GM10248 (cell line): ENCODE results near the gene LUZP2.

Experiments
- CTCF ChIA-PET: fragments of 300-600 bp; sonication (Branson Sonifier 250); formaldehyde crosslinking; extraction: SDS; loops from one replicate; lab custom pipeline; 2021; ENCODE audit warnings: antibody characterized with exemption; lab: Yijun Ruan, JAX
- POLR2A ChIA-PET: fragments of 350-650 bp; sonication (Branson Sonifier 250); formaldehyde crosslinking; extraction: SDS; loops from one replicate; lab custom pipeline; 2020; ENCODE audit warnings: antibody characterized with exemption; lab: Yijun Ruan, JAX
- DNase-seq: peaks from one replicate; pipeline ENCODE4 v3.0.0; 2012; ENCODE audit errors: extremely low spot score
- TF ChIP-seq, protein P1 (sequence below): IDR thresholded peaks from 2 replicates; pipeline ENCODE4 v1.5.1; 2012; ENCODE audit warnings: mild to moderate bottlenecking, low read depth; ENCODE audit errors: extremely low read depth, missing control alignments, control extremely low read depth

LUZP2 gene

DNA sequence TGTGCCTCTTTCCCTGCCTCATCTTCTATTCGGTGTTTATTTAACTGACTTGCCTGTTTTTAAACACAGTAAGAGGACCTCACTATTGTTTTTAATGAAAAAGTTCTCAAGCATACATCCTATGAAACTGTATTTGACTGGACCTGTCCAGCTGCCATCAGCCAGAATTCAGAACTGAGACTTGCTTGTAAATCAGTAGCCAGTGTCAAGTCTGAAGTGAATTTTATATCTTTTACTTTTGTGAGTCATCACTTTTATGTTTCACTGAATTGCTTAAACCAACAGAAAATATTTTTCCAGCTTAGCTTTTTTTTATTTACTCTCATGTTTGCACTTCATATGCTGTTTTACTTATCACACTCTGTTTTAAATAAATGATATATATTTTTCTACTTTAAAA is 88.3 kb downstream of the LUZP2 start:
- CTCF ChIA-PET, result no interaction called here
- POLR2A ChIA-PET, result no interaction called here
- no peak for DNase-seq
- TF ChIP-seq, protein P1, sequence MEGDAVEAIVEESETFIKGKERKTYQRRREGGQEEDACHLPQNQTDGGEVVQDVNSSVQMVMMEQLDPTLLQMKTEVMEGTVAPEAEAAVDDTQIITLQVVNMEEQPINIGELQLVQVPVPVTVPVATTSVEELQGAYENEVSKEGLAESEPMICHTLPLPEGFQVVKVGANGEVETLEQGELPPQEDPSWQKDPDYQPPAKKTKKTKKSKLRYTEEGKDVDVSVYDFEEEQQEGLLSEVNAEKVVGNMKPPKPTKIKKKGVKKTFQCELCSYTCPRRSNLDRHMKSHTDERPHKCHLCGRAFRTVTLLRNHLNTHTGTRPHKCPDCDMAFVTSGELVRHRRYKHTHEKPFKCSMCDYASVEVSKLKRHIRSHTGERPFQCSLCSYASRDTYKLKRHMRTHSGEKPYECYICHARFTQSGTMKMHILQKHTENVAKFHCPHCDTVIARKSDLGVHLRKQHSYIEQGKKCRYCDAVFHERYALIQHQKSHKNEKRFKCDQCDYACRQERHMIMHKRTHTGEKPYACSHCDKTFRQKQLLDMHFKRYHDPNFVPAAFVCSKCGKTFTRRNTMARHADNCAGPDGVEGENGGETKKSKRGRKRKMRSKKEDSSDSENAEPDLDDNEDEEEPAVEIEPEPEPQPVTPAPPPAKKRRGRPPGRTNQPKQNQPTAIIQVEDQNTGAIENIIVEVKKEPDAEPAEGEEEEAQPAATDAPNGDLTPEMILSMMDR, result no peak

DNA sequence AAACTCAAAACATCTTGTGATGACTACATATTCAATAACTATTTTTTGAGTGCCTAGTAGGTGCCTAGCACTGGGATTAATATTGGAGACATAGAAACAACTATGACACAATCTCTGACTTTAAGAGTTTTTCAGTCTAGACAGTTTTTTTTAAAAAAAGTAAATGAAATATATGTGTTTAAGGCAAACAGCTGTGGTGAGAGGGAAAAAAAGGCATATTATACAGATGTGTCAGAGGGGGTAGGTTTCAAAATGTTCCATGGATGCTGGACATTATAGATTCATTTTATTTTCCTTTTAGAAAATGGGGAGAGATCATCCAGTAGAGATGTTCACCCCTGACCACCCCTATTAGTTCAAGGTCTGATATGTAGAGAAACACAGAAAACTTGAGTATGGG is 90.8 kb downstream of the LUZP2 start:
- POLR2A ChIA-PET, result no interaction called here
- TF ChIP-seq, protein P1, result no peak
- CTCF ChIA-PET, result no interaction called here
- DNase-seq, result no peak

DNA sequence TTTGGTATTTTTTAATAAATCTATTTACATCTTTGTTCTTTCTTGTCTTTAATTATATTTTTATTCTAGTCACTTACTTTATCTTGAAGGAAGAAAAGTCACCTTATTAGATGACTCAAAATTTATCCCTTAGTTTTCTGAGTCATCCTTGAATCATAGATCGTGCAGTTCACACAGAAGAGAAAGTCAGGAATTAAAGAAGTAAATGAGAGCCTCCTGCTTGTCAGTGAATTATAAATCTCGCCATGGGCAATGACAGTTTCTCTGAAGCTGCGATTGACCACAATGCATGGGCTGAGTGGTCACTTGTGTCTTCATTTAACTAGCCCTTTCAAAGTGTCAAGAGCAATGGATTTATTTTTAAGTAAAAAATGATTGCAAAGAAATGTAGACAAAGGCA is 91.2 kb downstream of the LUZP2 start:
- CTCF ChIA-PET, result no interaction called here
- TF ChIP-seq, protein P1, result no peak
- DNase-seq, result no peak
- POLR2A ChIA-PET, result no interaction called here

DNA sequence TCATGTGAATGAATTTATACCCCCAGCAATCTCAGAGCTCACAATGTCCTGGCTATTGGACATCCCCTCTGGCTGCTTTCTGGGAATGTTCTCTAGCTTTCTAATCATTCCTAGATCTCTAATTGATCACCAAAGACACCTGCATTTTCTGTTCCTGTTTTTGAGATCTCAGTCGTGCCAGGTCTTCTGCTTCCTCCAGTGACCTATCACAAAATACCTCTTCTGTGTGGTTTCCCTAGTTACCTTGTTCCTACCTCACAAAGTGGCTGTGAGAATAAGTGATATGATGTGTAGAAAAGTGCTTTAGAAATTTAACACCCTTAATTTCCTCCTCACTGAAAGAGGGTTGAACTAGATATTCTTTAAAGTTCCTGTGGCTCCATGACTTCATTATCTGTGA is 92.2 kb downstream of the LUZP2 start:
- ChIA-PET CTCF (interaction anchor here (0.8 kb wide), 1 partner anchor 9 kb away, joined by 3 read pairs; no protein-coding TSS in a partner anchor), POLR2A (no interaction called here)
- TF ChIP-seq, protein P1, result no peak
- no peak for DNase-seq

DNA sequence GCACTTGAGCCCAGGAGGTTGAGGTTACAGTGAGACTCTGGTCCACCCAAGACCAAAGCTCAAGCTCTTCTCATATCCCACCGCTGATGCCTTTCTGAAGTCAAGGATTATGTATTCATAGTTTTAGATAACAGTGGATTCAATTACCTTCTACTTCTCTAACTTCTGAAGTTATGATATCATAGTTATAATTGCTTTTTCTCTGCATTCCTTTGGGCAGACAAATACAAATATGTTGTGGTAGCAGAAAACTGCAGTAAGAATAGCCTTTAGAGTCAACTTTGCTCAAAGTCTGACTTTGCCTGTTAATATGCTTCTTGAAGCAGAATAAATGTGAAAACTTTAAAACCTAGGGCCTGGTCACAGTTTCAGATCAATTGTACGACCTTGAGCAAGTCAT is 94.4 kb downstream of the LUZP2 start:
- no peak for DNase-seq
- CTCF ChIA-PET, result no interaction called here

DNA sequence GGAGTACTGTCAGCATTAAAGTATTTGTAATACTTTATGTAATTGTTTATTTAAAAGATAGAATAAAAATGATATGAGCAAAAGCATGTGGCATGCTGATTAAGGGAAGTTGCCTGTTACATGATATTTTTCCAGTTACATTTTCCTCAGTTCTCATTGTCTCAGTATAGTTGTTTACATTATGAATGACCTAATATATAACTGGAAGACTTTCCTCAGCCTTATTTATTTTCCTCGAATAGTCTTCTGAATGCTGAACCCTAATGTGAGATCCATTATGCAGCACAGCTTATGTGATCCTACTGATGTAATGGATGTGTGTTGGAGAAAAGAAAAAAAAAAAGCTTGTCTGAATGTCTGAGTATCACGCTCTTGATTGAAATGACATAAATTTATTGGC is 95.5 kb downstream of the LUZP2 start:
- TF ChIP-seq, protein P1, result no peak
- CTCF ChIA-PET, result interaction anchor here (1.9 kb wide), 1 partner anchor 11 kb away, joined by 4 read pairs; no protein-coding TSS in a partner anchor

More for the DNA sequence above, 94.4 kb downstream of the LUZP2 start:
- TF ChIP-seq, protein P1, result no peak
- POLR2A ChIA-PET, result no interaction called here

More for the DNA sequence above, 95.5 kb downstream of the LUZP2 start:
- POLR2A ChIA-PET, result no interaction called here
- no peak for DNase-seq
